DMS153 treated with DMSO at 0.1 percent for 48 hours (cell line): ENCODE measurements around the gene RRAGD.

Source experiments
- DNase-seq: peaks from one replicate; lab custom pipeline; 2025; ENCODE audit not compliant: unreplicated experiment; lab: John Stamatoyannopoulos, UW

RRAGD gene

DNA sequence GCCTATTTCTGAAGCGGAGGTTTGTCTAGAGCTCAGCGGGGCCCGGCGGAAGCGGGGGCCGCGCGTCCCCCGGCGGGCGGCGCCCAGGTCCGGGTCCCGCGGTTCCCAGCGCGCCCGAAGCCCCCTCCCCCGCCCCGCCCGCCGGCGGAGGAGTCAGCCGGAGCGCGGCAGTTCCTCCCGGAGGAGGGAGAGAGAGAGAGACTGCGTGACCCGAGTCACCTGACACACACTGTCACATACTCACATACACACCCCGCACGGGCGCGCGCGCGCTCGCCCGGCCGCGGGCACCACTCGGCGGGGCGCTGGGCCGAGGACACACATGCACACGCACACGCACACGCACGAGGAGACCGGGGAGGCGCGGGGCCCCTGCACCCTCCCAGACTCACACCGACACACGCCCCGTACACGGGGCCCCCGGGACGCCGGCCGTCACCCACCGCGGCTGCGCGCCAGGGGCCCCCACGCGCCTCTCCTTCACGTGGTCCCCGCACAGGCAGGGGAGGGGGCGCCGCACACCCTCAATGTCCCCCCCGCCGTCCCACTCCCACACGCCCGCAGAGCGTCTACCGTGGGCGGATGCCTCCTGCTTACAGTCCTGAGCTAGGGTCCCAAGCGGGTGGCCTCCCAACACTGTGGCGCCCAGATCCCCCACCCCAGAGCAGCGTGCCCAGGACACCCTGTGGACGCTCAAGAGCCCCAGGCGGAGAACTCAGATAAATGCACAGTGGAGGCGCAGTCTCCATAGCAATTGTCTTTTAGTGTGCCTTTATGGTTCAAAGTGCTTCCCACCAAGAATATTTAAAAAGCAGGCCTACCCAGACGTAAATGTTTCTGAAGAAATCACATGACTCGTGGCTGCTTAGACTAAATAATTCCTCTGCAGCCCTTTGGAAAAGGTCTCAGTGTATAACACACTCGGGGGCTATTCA is at the start of gene RRAGD:
TSS of gene RRAGD (minus strand) at position 203 of the 935 bp plus-strand sequence. CDS start 280 bp downstream, outside the sequence.
- no peak for DNase-seq

DNA sequence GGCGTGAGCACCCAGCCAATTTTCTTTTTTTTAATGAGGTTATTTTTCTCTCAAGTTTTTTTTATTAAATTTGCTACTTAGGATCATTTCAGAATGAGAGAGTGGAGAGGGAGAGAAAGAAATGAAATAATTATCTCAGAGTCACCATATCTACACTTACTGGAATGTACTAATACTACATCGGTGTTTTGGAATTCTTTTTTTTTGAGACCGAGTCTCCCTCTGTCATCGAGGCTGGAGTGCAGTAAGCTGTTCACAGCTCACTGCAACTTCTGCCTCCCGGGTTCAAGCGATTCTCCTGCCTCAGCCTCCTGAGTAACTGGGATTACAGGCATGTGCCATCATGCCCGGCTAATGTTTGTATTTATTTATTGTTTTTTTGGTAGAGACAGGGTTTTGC is 48.6 kb upstream of the RRAGD start:
- DNase-seq = no peak

DNA sequence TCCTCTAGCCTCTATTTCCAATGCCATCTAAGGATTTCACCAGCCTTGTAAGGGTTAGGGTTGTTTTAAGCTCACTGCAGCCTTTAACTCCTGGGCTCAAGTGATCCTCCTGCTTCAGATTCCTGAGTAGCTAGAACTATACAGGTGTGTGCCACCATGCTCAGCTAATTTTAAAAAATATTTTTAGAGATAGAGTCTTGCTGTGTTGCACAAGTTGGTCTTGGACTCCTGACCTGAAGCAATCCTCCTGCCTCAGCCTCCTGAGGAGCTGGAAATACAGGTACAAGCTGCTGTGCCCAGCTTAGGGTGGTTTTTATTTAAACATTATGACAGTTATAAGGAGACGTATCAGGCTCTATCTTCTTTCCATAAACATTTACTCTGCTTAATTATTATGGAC is 47.4 kb upstream of the RRAGD start:
- DNase-seq = no peak

- no peak for DNase-seq
Observed at GRCh38 chr6:89458704-89459103, 46.6 kb upstream of the RRAGD start.

DNA sequence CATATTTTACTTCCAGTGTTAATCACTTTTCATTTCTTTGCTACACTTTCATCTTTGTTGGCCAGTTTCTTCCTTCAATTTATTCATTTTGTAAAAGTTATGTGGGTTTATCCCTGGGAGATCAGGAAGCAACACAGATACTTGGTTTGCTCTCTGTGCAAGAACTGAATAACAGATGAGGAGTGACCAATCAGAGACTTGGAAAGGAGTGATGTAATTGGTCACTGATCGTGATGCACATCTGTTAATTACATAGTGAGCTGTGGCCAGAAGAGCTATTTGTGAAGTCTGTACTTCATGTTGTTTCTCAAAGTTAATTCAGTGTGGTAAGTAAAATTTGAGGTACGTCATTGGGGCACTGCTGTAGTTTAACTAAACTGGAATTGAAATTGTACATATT is 42.2 kb upstream of the RRAGD start:
- no peak for DNase-seq

- peak; percentile 75 for DNase-seq
Observed at GRCh38 chr6:89452281-89452680, 40.2 kb upstream of the RRAGD start.

DNA sequence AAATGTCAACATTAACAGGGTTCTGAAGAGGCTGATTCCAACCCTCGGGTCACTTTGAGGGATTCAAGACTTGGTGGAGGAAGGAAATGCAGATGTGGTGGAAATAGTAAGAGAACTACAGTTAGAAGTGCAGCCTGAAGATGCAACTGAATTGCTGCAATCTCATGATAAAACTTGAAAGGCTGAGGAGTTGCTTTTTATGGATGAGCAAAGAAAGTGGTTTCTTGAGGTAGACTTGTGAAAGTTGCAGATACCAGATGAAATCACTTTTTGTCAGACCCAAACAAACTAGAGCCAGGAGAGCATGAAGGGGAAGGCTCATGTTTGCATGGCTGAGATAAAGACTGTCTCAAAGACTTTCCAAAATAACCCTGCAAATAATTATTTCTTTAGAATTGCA is 37.1 kb upstream of the RRAGD start:
- DNase-seq = no peak

DNA sequence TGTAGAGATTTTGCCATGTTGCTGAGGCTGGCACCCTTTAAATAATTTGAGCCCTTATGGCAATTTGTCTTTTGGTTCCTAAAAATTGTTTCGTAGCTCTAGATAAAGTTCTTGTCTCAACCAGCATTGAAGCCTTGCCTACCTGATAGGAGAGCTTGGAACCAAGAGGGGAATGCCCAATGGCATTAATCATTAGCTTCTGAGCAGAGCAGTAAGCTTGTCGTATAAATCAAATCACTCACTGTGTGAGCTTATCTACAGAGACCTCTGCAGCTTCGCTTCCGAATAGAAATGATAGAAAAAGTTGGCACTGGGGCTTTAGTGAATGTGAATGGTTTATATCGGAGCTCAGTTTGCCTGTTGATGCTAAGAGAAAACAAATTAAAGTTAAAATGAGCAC is 31.6 kb upstream of the RRAGD start:
- no peak for DNase-seq

- no peak for DNase-seq
Observed at GRCh38 chr6:89440200-89440599, 28.1 kb upstream of the RRAGD start.

- no peak for DNase-seq
Observed at GRCh38 chr6:89439014-89439413, 26.9 kb upstream of the RRAGD start.

- DNase-seq = no peak
Observed at GRCh38 chr6:89438248-89438647, 26.2 kb upstream of the RRAGD start.

GRCh38 chr6:89436226-89436625 is 24.2 kb upstream of the RRAGD start:
- DNase-seq = peak; percentile 91

- DNase-seq = peak; percentile 15
Observed at GRCh38 chr6:89434954-89435353, 22.9 kb upstream of the RRAGD start.

- DNase-seq = no peak
Observed at GRCh38 chr6:89434150-89434499, 22.1 kb upstream of the RRAGD start.

DNA sequence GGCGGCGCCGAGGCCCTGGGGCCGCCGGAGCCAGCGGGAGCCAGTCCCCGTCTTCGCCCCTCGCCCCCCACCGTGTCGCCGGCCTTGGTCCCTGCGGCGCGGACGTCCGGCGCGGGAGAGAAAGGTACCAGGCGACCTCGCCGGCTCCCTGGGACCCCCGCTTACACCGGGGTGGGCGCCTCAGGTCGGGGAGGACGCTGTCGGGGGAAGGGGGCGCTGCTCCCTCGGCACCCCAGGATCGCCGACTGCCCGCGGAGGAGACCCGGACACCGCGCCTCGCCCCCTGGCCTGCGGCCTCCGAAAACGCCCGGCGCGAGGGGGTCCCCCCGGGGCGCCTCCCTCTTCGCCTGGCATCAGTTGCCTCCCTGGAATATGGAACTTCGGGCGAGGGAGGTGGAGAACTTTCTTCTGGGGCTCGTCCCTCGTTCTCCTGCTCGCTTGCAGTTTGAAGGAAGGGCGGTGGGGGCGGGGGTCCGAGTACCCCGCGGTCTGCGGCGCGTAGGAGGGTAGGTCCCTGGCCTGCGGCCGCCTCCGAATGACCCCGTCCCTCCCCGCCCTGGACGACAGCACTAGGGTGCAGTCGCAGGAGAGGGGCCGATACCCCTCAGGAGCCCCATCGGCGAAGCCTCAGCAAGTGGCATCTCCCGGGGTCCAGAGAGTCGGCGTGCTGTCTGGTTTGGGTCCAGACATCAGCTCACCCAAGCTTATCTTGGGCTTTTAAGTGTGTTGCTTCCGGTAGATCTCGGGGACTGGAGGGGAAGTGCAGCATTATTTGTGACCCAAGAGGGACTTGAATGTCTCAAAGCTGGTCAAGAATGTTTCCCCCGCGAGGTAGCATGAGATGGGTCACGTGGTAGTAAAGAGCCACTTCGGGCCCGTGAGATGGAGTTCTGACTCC is 21.4 kb upstream of the RRAGD start:
- DNase-seq = peak; percentile 44

DNA sequence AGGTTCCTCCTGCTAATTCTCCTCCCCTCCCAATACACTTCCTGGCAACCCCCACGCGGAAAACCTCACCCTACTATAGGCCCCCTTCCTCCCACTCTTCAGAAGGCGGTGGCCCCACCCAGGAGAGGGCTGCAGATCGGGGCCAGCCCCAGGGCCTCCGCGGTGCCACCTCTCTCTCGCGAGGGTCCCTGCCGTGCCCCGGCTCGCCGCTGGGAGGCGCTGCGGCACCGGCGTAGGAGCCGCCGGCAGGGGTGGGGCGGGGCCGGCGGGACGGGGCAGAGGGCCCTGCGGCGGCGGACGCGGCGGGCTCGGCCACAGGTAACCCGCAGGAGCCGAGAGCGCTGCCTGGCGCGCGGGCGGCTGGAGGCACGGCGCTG is 20.8 kb upstream of the RRAGD start, which contains the start of gene ANKRD6:
TSS of gene ANKRD6 (plus strand) at position 278 of the 377 bp plus-strand sequence. CDS start 133,825 bp downstream, outside the sequence.
- peak; percentile 80 for DNase-seq

DNA sequence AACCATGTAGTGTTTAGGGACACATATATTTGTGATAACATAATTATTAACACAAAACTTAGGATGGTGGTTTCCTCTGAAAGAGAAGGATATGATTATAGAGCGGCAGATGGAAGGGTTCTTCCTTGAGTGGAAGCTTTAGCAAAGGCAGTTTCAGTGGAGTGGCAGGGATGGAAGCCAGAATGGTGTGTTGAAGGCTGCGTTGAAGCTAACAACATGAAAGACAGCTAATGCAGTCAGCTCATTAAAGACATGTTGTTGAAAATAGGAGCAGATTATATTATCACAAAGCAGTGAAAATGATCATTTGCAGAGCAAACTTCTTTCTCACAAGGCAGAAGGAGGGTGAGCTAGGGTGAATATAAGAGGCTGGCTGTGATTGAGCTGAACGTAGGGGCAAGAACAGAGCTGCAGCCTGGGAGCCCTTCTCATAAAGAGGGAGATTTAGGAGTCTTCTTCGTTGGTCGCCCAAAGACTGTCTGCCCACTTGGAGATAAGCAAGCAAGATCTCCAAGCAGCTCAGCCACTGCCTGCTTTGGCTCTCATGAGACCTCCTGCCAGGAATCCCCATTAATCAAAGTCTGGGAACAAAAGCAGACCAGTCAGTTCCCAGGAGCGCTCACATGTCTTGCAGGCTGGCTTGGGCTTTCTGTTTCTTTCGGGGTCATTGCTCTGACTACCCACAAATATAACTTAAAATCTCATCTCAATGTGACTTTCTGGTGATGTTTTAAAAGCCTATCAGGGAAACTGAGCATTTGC is 18.3 kb upstream of the RRAGD start:
- no peak for DNase-seq

DNA sequence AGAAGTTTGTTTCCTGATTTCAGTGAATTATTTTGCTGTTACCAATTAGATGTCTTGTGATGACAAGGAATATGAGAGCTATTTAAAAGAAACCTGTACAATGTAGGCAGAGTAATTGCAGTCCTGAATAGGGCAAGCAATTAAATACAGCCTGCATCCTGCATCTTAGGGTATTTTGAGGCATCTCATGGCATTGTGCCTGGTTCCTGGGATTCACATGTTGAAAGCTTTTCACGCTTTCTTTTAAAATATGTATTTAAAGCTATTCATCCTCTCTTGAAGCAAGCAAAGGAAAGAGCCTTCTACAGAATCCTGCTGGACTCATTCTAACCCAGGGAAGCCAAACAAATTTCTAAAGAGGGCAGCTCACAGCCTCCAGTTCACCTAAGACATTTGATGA is 4.7 kb upstream of the RRAGD start:
- no peak for DNase-seq

GRCh38 chr6:89415185-89415584 is 3.1 kb upstream of the RRAGD start:
- DNase-seq = no peak

DNA sequence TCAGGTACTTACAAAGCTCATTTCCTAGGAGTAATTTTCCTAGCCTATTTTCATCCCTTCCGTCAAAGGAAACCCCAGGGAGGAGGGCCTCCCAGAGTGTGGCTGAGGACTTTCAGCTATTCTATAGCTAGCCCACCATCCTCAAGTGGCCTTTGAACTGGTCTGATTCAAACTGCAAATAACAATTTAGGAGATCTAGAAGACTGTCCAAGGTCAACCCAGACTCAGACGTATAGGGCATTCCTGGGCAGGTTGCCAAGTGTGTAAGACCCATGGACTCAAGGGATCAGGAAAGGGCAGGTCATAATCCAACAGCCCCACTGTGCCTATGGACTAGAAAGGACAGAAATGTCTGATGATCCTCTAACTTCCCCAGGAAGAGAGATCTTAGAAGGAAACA is 2.1 kb upstream of the RRAGD start:
- no peak for DNase-seq

DNA sequence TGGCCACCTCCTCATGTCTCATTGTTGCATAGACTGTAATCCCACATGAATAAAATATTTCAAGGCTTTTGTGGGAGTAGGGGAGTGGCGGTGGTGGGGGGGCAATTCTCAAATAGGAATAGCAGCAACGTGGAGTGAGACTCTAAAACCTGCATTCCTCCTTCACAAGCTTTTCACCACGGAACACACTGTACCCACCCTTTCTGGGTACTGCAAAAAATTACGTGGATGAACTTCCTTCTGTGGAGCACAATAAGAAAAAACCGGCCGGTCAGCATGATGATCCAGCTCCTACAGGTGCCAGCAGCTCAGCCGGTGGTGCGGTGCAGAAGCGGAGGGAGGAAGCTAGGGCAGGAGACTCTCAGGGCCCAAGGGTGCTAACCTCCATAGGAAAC is 930 bp upstream of the RRAGD start:
- no peak for DNase-seq
